K562 (cell line): ENCODE results near the gene ASPHD1. TPM values are rescaled to one million over a fixed set of nuclear protein-coding genes. Genes with fewer than 3 reads are reported as not detected.

ENCODE experiments used
- BHLHE40 ChIP-seq: IDR thresholded peaks from 2 replicates; pipeline ENCODE4 v1.6.1; 2011; ENCODE audit warnings: low read length, improper control_type of control experiment
- FOSL1 ChIP-seq: fragments of 200-800 bp; sonication (Bioruptor generic); conservative IDR thresholded peaks from 2 replicates; pipeline ENCODE4 v1.6.1; 2016; ENCODE audit warnings: missing genetic modification characterization, missing compliant biosample characterization
- GTF2A2 ChIP-seq: IDR thresholded peaks from 2 replicates; pipeline ENCODE4 v1.6.1; 2016; ENCODE audit warnings: mild to moderate bottlenecking, missing genetic modification characterization, missing compliant biosample characterization
- HDGF ChIP-seq: fragments of 450-650 bp; IDR thresholded peaks from 2 replicates; pipeline ENCODE4 v1.6.1; 2016
- ILK ChIP-seq: fragments of 450-650 bp; IDR thresholded peaks from 2 replicates; pipeline ENCODE4 v1.6.1; 2016; ENCODE audit warnings: missing genetic modification characterization, low read depth, mild to moderate bottlenecking, missing compliant biosample characterization, moderate library complexity, borderline replicate concordance
- NCOR1 ChIP-seq: fragments of 450-650 bp; IDR thresholded peaks from 2 replicates; pipeline ENCODE4 v1.6.1; 2016; ENCODE audit warnings: mild to moderate bottlenecking, moderate library complexity
- NRF1 ChIP-seq, 2 experiments: fragments of 450-650 bp; IDR thresholded peaks in 1 of 2; conservative IDR thresholded peaks in 1 of 2; 2 replicates each; pipeline ENCODE4 v1.6.1; 2014; ENCODE audit warnings: mild to moderate bottlenecking in 2 of 2
- ZFPM2 ChIP-seq: fragments of 250-450 bp; sonication (Bioruptor Pico); IDR thresholded peaks from 2 replicates; pipeline ENCODE4 v1.5.1; 2022; ENCODE audit warnings: mild to moderate bottlenecking
- polyA plus RNA-seq, 8 experiments: library from polyadenylated mRNA; depleted of rRNA in 4 of 8; stranded (reverse) in 5 of 8; unstranded in 3 of 8; fragments of >200 nt; fragmentation: Nextera tagmentation in 2 of 8; fragmentation: Illumina TruSeq in 1 of 8; extraction: Ambion mirVana in 2 of 8; extraction: Trizol in 1 of 8; gene quantifications; 2 replicates each; pipeline versions ENCODE4 v1.2.1 to v1.2.3, GENCODE V29; 2011 to 2014; ENCODE audit warnings: inconsistent platforms in 1 of 8, missing spikeins in 1 of 8
- total RNA-seq, 7 experiments: library from RNA; depleted of rRNA in 6 of 7; stranded (reverse); fragments of >200 nt in 6 of 7; fragmentation: Illumina TruSeq in 2 of 7; extraction: Trizol in 2 of 7; gene quantifications; 2 replicates each; pipeline versions ENCODE4 v1.2.1 to v1.2.3, GENCODE V29; 2011 to 2021; ENCODE audit warnings: low replicate concordance in 1 of 7
- TF ChIP-seq, protein P1 (sequence below), 3 experiments: fragments of 200-800 bp in 1 of 3; fragments of 250-450 bp in 1 of 3; fragments of 450-650 bp in 1 of 3; sonication (Bioruptor Pico) in 1 of 3; sonication (Bioruptor generic) in 1 of 3; formaldehyde crosslinking in 1 of 3; IDR thresholded peaks; 2 replicates each; pipeline versions ENCODE4 v1.6.1 to v1.8.0; 2016 to 2022; ENCODE audit warnings: mild to moderate bottlenecking in 2 of 3, missing genetic modification characterization in 2 of 3, missing compliant biosample characterization in 1 of 3, moderate library complexity in 1 of 3
- TF ChIP-seq, protein P2 (sequence below): fragments of 250-450 bp; sonication (Bioruptor Pico); IDR thresholded peaks from 2 replicates; pipeline ENCODE4 v1.6.1; 2021; ENCODE audit warnings: mild to moderate bottlenecking
- TF ChIP-seq, protein P3 (sequence below): sonication (generic); formaldehyde crosslinking; IDR thresholded peaks from 2 replicates; pipeline ENCODE4 v1.8.0; 2023; ENCODE audit warnings: mild to moderate bottlenecking, missing genetic modification reagents
- TF ChIP-seq, protein P4 (sequence below): fragments of 450-650 bp; IDR thresholded peaks from 2 replicates; pipeline ENCODE4 v1.6.1; 2016

Gene ASPHD1
- total and polyA plus RNA-seq, 9 of the 15 experiments (the other 6 are each of a cell fraction or from before 2014, with no cell fraction given): 0.03 to 0.70 (median 0.24) TPM; not detected in 5

DNA sequence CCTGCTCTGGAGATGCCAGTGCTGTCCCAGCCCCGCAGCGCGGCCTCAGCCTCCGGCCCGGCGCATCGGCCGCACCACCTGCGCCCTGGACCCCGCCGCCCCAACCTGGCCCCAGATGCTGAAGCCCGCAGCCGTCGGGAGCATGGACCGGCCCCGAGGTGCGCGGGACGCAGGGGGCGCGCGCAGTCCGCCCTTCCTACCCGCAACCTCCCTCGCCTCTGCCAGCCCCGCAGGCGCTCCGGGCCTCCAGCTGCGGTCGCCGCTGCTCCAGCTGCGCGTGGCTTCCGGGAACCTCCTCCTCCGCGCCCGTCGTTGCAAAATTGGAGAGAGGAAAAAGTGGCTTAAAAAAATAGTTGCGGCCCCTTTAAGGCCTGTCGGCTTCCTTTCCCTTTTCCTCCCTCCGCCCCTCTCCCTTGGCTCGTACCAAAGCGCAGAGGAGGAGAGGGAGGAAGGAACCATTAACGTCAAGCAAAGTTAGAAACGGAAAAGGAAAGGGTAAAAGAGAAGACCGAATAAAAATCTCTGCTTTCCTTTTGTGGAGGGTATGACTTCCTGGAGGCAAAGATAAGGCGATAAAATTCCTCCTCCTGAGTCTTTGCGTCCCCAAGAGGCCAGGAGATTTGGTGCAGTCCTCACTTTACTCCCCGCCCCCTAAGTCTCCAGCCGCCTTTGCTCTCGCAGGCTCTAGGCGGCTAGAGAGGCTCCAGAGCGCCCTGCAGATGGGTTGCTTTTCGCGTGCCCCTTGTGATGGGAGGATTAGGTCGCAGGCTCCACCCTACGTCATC, 37.2 kb upstream of the ASPHD1 start, which contains the start of gene CDIPT (continued):
- TF ChIP-seq, protein P1, sequence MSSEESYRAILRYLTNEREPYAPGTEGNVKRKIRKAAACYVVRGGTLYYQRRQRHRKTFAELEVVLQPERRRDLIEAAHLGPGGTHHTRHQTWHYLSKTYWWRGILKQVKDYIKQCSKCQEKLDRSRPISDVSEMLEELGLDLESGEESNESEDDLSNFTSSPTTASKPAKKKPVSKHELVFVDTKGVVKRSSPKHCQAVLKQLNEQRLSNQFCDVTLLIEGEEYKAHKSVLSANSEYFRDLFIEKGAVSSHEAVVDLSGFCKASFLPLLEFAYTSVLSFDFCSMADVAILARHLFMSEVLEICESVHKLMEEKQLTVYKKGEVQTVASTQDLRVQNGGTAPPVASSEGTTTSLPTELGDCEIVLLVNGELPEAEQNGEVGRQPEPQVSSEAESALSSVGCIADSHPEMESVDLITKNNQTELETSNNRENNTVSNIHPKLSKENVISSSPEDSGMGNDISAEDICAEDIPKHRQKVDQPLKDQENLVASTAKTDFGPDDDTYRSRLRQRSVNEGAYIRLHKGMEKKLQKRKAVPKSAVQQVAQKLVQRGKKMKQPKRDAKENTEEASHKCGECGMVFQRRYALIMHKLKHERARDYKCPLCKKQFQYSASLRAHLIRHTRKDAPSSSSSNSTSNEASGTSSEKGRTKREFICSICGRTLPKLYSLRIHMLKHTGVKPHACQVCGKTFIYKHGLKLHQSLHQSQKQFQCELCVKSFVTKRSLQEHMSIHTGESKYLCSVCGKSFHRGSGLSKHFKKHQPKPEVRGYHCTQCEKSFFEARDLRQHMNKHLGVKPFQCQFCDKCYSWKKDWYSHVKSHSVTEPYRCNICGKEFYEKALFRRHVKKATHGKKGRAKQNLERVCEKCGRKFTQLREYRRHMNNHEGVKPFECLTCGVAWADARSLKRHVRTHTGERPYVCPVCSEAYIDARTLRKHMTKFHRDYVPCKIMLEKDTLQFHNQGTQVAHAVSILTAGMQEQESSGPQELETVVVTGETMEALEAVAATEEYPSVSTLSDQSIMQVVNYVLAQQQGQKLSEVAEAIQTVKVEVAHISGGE (CRISPR knock-in tag; IDR thresholded peaks at IDR 0.05): no peak; a peak in 1 of 6 replicates
- TF ChIP-seq NCOR1 (no peak), BHLHE40 (peak; percentile 92), ILK (tag) (no peak), GTF2A2 (tag) (no peak), FOSL1 (0 out of 2 replicates have a peak, but pooled peaks have one; percentile 16), ZFPM2 (CRISPR knock-in tag) (no peak), NRF1 (conservative IDR thresholded peaks at IDR 0.05 in 1 of 2, IDR thresholded peaks at IDR 0.05 in 1 of 2) (peak; percentile 81 to 82), HDGF (no peak)
- TF ChIP-seq, protein P2, sequence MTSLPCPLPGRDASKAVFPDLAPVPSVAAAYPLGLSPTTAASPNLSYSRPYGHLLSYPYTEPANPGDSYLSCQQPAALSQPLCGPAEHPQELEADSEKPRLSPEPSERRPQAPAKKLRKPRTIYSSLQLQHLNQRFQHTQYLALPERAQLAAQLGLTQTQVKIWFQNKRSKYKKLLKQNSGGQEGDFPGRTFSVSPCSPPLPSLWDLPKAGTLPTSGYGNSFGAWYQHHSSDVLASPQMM (CRISPR knock-in tag): no peak
- TF ChIP-seq, protein P3, sequence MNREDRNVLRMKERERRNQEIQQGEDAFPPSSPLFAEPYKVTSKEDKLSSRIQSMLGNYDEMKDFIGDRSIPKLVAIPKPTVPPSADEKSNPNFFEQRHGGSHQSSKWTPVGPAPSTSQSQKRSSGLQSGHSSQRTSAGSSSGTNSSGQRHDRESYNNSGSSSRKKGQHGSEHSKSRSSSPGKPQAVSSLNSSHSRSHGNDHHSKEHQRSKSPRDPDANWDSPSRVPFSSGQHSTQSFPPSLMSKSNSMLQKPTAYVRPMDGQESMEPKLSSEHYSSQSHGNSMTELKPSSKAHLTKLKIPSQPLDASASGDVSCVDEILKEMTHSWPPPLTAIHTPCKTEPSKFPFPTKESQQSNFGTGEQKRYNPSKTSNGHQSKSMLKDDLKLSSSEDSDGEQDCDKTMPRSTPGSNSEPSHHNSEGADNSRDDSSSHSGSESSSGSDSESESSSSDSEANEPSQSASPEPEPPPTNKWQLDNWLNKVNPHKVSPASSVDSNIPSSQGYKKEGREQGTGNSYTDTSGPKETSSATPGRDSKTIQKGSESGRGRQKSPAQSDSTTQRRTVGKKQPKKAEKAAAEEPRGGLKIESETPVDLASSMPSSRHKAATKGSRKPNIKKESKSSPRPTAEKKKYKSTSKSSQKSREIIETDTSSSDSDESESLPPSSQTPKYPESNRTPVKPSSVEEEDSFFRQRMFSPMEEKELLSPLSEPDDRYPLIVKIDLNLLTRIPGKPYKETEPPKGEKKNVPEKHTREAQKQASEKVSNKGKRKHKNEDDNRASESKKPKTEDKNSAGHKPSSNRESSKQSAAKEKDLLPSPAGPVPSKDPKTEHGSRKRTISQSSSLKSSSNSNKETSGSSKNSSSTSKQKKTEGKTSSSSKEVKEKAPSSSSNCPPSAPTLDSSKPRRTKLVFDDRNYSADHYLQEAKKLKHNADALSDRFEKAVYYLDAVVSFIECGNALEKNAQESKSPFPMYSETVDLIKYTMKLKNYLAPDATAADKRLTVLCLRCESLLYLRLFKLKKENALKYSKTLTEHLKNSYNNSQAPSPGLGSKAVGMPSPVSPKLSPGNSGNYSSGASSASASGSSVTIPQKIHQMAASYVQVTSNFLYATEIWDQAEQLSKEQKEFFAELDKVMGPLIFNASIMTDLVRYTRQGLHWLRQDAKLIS (CRISPR knock-in tag): no peak
- TF ChIP-seq, protein P4, sequence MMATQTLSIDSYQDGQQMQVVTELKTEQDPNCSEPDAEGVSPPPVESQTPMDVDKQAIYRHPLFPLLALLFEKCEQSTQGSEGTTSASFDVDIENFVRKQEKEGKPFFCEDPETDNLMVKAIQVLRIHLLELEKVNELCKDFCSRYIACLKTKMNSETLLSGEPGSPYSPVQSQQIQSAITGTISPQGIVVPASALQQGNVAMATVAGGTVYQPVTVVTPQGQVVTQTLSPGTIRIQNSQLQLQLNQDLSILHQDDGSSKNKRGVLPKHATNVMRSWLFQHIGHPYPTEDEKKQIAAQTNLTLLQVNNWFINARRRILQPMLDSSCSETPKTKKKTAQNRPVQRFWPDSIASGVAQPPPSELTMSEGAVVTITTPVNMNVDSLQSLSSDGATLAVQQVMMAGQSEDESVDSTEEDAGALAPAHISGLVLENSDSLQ: no peak; the same call in 1 of the 2 replicates
